ENCODE data around the gene CARMIL1.
"Not testable (repeated sequence)": the region's sequence is repeated elsewhere in the genome, so short reads cannot be mapped to it uniquely, and the experiment has no call there.

The CARMIL1 gene

GRCh38 chr6:25583906-25584305 lies 304.7 kb downstream of the CARMIL1 start:
- no peak for TF ChIP-seq CTCF (conservative IDR thresholded peaks at IDR 0.05)

GRCh38 chr6:25585225-25585624 lies 306.1 kb downstream of the CARMIL1 start:
- H3K27ac ChIP-seq, result no peak overlapping the region

More at GRCh38 chr6:25583906-25584305, 304.7 kb downstream of the CARMIL1 start:
- no peak overlapping the region for H3K27ac ChIP-seq

GRCh38 chr6:25586119-25586518 lies 306.9 kb downstream of the CARMIL1 start:
- H3K27ac ChIP-seq, result not testable (repeated sequence)

More at GRCh38 chr6:25585225-25585624, 306.1 kb downstream of the CARMIL1 start:
- TF ChIP-seq CTCF (conservative IDR thresholded peaks at IDR 0.05), result no peak

GRCh38 chr6:25586927-25587326 lies 307.8 kb downstream of the CARMIL1 start:
- no peak for TF ChIP-seq CTCF (conservative IDR thresholded peaks at IDR 0.05)

GRCh38 chr6:25590986-25591385 lies 311.8 kb downstream of the CARMIL1 start:
- H3K27ac ChIP-seq, result no peak overlapping the region
- TF ChIP-seq CTCF (conservative IDR thresholded peaks at IDR 0.05), result no peak

More at GRCh38 chr6:25586927-25587326, 307.8 kb downstream of the CARMIL1 start:
- H3K27ac ChIP-seq, result no peak overlapping the region

- no peak for TF ChIP-seq CTCF (conservative IDR thresholded peaks at IDR 0.05)
- peak overlapping the region; percentile 5; the same call in 1 of the 2 replicates for H3K27ac ChIP-seq
These were observed 318.0 kb downstream of the CARMIL1 start for GRCh38 chr6:25596928-25597818.

- TF ChIP-seq CTCF (conservative IDR thresholded peaks at IDR 0.05), result no peak
- H3K27ac ChIP-seq, result no peak overlapping the region
These were observed 320.4 kb downstream of the CARMIL1 start for GRCh38 chr6:25599516-25600085.

All from VCaP (cell line).